Fibroblast of villous mesenchyme (primary cell): Measurements from ENCODE around the gene FN3K. TPM values are rescaled to one million over a fixed set of nuclear protein-coding genes. Genes with fewer than 3 reads are reported as not detected.
"Not testable (repeated sequence)": the region's sequence is repeated elsewhere in the genome, so short reads cannot be mapped to it uniquely, and the experiment has no call there.

Experiments used
- DNase-seq: peaks from one replicate; pipeline ENCODE4 v3.0.0-alpha.2; 2010; ENCODE audit warnings: low read depth
- H3K4me3 ChIP-seq: 2 replicates; pipeline ENCODE4 v1.5.1; 2011; ENCODE audit warnings: low read depth, mild to moderate bottlenecking, low read length
- CTCF ChIP-seq: IDR thresholded peaks from 2 replicates; pipeline ENCODE4 v1.5.1; 2012; ENCODE audit warnings: low read depth, mild to moderate bottlenecking, low read length; ENCODE audit not compliant: insufficient read depth
- total RNA-seq: library from RNA; depleted of rRNA; stranded (reverse); fragments of >200 nt; gene quantifications from 2 replicates; pipeline ENCODE4 v1.2.3, GENCODE V29; 2012

The FN3K gene
- total RNA-seq, 1 donor = 2.2 TPM

GRCh38 chr17:82779541-82779940 lies 44.1 kb downstream of the FN3K start:
- DNase-seq = no peak
- no peak overlapping the region for H3K4me3 ChIP-seq
- TF ChIP-seq CTCF = no peak

GRCh38 chr17:82780195-82780594 lies 44.8 kb downstream of the FN3K start:
- TF ChIP-seq CTCF = no peak
- H3K4me3 ChIP-seq = no peak overlapping the region
- no peak for DNase-seq

GRCh38 chr17:82780971-82781893 lies 45.8 kb downstream of the FN3K start:
- no peak overlapping the region for H3K4me3 ChIP-seq
- TF ChIP-seq CTCF = no peak
- no peak for DNase-seq

GRCh38 chr17:82781894-82782274 lies 46.5 kb downstream of the FN3K start:
- peak; percentile 98 for TF ChIP-seq CTCF
- DNase-seq = peak; percentile 80
- H3K4me3 ChIP-seq = no peak overlapping the region

GRCh38 chr17:82782657-82783207 lies 47.3 kb downstream of the FN3K start:
- H3K4me3 ChIP-seq = no peak overlapping the region
- TF ChIP-seq CTCF = no peak
- no peak for DNase-seq

- DNase-seq = no peak
- TF ChIP-seq CTCF = no peak
- H3K4me3 ChIP-seq = no peak overlapping the region
These were observed 48.1 kb downstream of the FN3K start for GRCh38 chr17:82783498-82783897.

GRCh38 chr17:82785581-82785980 lies 50.2 kb downstream of the FN3K start:
- H3K4me3 ChIP-seq, DNase-seq: not testable (repeated sequence)
